K562 (cell line): ENCODE results near the gene C1QTNF3.

Experiments used
- ESRRA ChIP-seq: fragments of 450-650 bp; IDR thresholded peaks from 2 replicates; pipeline ENCODE4 v1.6.1; 2014; ENCODE audit warnings: low read depth, mild to moderate bottlenecking, moderate library complexity, borderline replicate concordance
- GATA2 ChIP-seq: sonication (generic); formaldehyde crosslinking; IDR thresholded peaks from 2 replicates; pipeline ENCODE4 v1.4.0; 2020; ENCODE audit warnings: mild to moderate bottlenecking, missing genetic modification reagents
- KLF6 ChIP-seq: fragments of 250-450 bp; sonication (Bioruptor Pico); IDR thresholded peaks from 2 replicates; pipeline ENCODE4 v1.4.0; 2020; ENCODE audit warnings: mild to moderate bottlenecking, moderate library complexity, borderline replicate concordance
- POLR2AphosphoS5 ChIP-seq: IDR thresholded peaks from 2 replicates; pipeline ENCODE4 v1.6.1; 2011; ENCODE audit warnings: mild to moderate bottlenecking, low read depth, low read length, moderate library complexity; ENCODE audit not compliant: control insufficient read depth, insufficient read depth
- SMARCB1 ChIP-seq: IDR thresholded peaks from 2 replicates; pipeline ENCODE4 v1.6.1; 2011; ENCODE audit warnings: improper control_type of control experiment, low read depth; ENCODE audit not compliant: insufficient read length
- SOX6 ChIP-seq: fragments of 450-650 bp; IDR thresholded peaks from 2 replicates; pipeline ENCODE4 v1.6.1; 2014; ENCODE audit warnings: mild to moderate bottlenecking
- SP2 ChIP-seq: IDR thresholded peaks from 2 replicates; pipeline ENCODE4 v1.6.1; 2011; ENCODE audit warnings: mild to moderate bottlenecking, low read depth, low read length, moderate library complexity; ENCODE audit not compliant: poor library complexity, severe bottlenecking; ENCODE audit errors: extremely low read depth
- ZFP36 ChIP-seq: fragments of 150-350 bp; IDR thresholded peaks from 2 replicates; pipeline ENCODE4 v1.6.1; 2018; ENCODE audit warnings: low read length, low read depth; ENCODE audit not compliant: partially characterized antibody
- ZSCAN29 ChIP-seq: fragments of 450-650 bp; IDR thresholded peaks from 2 replicates; pipeline ENCODE4 v1.6.1; 2017
- ZZZ3 ChIP-seq: fragments of 450-650 bp; IDR thresholded peaks from 2 replicates; pipeline ENCODE4 v1.6.1; 2016; ENCODE audit warnings: antibody characterized with exemption, mild to moderate bottlenecking, moderate library complexity
- TF ChIP-seq, protein P1 (sequence below), 3 experiments: IDR thresholded peaks in 2 of 3; conservative IDR thresholded peaks in 1 of 3; 2 replicates each; pipeline ENCODE4 v1.5.1; 2011 to 2012; ENCODE audit warnings: low read length in 3 of 3, mild to moderate bottlenecking in 3 of 3, control low read depth in 2 of 3, improper control_type of control experiment in 1 of 3, inconsistent platforms in 1 of 3, low read depth in 1 of 3, mixed read lengths in 1 of 3, moderate library complexity in 1 of 3; ENCODE audit not compliant: insufficient read depth in 2 of 3
- TF ChIP-seq, protein P2 (sequence below): sonication (generic); formaldehyde crosslinking; IDR thresholded peaks from 2 replicates; pipeline ENCODE4 v1.8.0; 2022; ENCODE audit warnings: missing genetic modification reagents, mild to moderate bottlenecking, borderline replicate concordance

DNA sequence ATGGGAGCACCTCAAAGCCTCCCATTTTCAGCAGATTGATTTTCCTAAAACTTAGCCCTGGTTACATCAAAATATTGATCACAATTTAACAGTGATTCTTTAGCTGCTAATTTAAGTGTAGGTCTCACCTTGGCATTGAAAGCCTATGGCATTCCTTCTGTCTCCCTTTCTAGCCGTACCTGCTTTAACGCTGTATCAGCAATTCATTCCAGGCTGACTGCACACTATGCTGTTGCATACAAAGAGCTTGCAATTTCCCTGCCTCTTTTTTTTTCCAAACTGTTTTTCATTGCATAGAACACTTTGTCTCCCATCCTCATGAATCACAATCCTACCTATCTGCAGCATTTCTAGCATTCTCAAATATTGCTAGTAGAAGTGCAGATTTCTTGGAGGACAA lies 26.3 kb downstream of the C1QTNF3 start:
- no peak for TF ChIP-seq ESRRA
- TF ChIP-seq SOX6: no peak
- no peak for TF ChIP-seq POLR2AphosphoS5
- TF ChIP-seq SP2: no peak
- TF ChIP-seq, protein P1, sequence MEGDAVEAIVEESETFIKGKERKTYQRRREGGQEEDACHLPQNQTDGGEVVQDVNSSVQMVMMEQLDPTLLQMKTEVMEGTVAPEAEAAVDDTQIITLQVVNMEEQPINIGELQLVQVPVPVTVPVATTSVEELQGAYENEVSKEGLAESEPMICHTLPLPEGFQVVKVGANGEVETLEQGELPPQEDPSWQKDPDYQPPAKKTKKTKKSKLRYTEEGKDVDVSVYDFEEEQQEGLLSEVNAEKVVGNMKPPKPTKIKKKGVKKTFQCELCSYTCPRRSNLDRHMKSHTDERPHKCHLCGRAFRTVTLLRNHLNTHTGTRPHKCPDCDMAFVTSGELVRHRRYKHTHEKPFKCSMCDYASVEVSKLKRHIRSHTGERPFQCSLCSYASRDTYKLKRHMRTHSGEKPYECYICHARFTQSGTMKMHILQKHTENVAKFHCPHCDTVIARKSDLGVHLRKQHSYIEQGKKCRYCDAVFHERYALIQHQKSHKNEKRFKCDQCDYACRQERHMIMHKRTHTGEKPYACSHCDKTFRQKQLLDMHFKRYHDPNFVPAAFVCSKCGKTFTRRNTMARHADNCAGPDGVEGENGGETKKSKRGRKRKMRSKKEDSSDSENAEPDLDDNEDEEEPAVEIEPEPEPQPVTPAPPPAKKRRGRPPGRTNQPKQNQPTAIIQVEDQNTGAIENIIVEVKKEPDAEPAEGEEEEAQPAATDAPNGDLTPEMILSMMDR (IDR thresholded peaks at IDR 0.05 in 2 of 3, conservative IDR thresholded peaks at IDR 0.05 in 1 of 3; ENCODE audit: insufficient read depth in 2 of 3, low read depth in 1 of 3, low read length in 3 of 3): no peak
- no peak for TF ChIP-seq ZFP36
- TF ChIP-seq, protein P2, sequence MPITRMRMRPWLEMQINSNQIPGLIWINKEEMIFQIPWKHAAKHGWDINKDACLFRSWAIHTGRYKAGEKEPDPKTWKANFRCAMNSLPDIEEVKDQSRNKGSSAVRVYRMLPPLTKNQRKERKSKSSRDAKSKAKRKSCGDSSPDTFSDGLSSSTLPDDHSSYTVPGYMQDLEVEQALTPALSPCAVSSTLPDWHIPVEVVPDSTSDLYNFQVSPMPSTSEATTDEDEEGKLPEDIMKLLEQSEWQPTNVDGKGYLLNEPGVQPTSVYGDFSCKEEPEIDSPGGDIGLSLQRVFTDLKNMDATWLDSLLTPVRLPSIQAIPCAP (CRISPR knock-in tag): no peak
- no peak for TF ChIP-seq KLF6 (CRISPR knock-in tag)
- no peak for TF ChIP-seq GATA2
- no peak for TF ChIP-seq ZZZ3
- TF ChIP-seq SMARCB1: no peak
- TF ChIP-seq ZSCAN29: no peak
